ENCODE results near the gene UBE2B.
A peak's percentile ranks its signal among the peaks of the same experiment; 100 is the strongest.
"Not testable (repeated sequence)": the region's sequence is repeated elsewhere in the genome, so short reads cannot be mapped to it uniquely, and the experiment has no call there.

Gene UBE2B

GRCh38 chr5:134370871-134371833 lies at the start of gene UBE2B:
TSS of gene UBE2B (plus strand) at chr5:134371569. CDS start at chr5:134371596, 27 bp downstream.
- peak; percentile 97 for DNase-seq

GRCh38 chr5:134327327-134327726 lies 44.0 kb upstream of the UBE2B start:
- DNase-seq = no peak

DNA sequence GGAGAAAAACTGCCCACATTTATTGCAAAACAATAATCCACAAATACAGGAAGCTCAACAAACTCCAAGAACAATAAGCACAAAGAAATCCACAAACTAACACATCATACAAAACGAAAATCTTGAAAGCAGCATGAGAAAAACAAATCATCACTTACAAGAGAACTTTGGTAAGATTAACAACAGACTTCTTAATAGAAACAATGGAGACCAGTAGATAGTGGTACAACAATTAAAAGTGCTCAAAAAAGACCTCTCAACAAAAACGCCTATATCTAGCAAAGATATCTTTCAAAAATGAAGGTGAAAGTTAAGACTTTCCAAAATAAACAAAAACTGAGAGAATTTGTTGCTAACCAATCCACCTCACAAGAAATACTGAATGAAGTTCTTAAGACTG lies 42.8 kb upstream of the UBE2B start:
- no peak for DNase-seq

GRCh38 chr5:134336833-134337232 lies 34.5 kb upstream of the UBE2B start:
- DNase-seq = not testable (repeated sequence)

- DNase-seq = not testable (repeated sequence)
These were observed 27.9 kb upstream of the UBE2B start for GRCh38 chr5:134343500-134343899.

GRCh38 chr5:134345476-134345875 lies 25.9 kb upstream of the UBE2B start:
- DNase-seq = not testable (repeated sequence)

GRCh38 chr5:134345996-134346395 lies 25.4 kb upstream of the UBE2B start:
- no peak for DNase-seq

GRCh38 chr5:134349463-134349862 lies 21.9 kb upstream of the UBE2B start:
- DNase-seq = no peak

- no peak for DNase-seq
These were observed 15.7 kb upstream of the UBE2B start for GRCh38 chr5:134355681-134356080.

- no peak for DNase-seq
These were observed 5.8 kb upstream of the UBE2B start for GRCh38 chr5:134365604-134366003.

GRCh38 chr5:134370311-134370870 lies 978 bp upstream of the UBE2B start:
- no peak for DNase-seq

- peak; percentile 47 for DNase-seq
These were observed 518 bp downstream of the UBE2B start for GRCh38 chr5:134371834-134372340.

DNA sequence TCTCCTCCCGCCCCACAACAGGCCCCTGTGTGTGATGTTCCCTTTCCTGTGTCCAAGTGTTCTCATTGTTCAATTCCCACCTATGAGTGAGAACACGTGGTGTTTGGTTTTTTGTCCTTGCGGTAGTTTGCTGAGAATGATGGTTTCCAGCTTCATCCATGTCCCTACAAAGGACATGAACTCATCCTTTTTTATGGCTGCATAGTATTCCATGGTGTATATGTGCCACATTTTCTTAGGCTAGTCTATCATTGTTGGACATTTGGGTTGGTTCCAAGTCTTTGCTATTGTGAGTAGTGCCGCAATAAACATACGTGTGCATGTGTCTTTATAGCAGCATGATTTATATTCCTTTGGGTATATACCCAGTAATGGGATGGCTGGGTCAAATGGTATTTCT lies 2.3 kb downstream of the UBE2B start:
- DNase-seq = not testable (repeated sequence)

- DNase-seq = no peak
These were observed 2.9 kb downstream of the UBE2B start for GRCh38 chr5:134374232-134374631.

DNA sequence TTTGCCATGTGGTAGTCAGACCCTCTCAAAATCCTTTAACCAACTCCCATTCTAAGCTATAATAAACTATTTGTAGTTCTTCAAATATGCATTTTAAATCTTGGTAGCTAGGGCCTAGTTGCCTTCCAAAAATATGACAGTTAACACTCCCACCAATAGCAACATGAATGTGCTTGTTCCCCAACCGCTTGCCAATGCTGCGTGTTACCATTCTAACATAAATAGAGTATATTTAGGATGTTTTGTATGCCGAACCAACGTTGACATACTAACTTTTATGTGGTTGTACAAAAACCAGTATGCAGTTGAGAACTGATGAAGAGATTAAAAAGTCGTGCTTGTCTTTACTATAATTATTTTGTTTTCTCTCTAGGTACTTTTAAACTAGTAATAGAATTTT lies 9.0 kb downstream of the UBE2B start:
- no peak for DNase-seq

GRCh38 chr5:134382204-134382603 lies 10.8 kb downstream of the UBE2B start:
- DNase-seq = not testable (repeated sequence)

- DNase-seq = no peak
These were observed 12.8 kb downstream of the UBE2B start for GRCh38 chr5:134383980-134384697.

- DNase-seq = no peak
These were observed 16.1 kb downstream of the UBE2B start for GRCh38 chr5:134387443-134387842.

GRCh38 chr5:134392301-134392700 lies 20.9 kb downstream of the UBE2B start:
- DNase-seq = no peak

DNA sequence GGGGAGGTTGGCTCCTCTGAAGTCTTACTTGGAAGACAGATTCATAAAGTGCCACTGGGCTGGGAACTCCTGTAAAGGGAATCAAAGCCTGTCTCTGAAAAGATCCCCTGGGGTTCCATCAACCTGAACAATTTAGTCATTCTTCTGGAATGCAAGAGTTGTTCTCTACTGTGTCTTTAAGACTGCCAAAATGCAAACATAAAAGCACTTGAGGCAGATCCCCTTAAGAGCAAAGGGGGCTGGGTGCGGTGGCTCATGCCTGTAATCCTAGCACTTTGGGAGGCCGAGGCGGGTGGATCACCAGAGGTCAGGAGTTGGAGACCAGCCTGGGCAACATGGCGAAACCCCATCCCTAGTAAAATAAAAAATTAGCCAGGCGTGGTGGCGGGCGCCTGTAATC lies 23.6 kb downstream of the UBE2B start:
- no peak for DNase-seq

DNA sequence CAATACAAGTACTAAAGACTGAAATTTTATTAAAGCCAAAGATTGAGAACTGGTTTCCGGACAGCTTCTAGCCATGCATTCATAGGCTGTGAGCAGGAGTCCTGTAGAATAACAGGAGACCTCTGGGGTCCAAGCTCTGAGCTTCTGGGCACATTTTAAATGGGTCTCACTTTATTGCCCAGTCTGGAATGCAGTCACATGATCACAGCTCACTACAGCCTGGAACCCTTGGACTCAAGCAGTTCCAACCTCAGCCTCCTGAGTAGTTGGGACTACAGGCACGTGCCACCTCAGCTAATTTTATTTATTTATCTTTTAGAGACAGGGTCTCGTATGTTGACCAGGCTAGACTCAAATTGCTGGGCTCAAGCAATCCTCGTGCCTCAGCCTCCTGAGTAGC lies 24.9 kb downstream of the UBE2B start:
- DNase-seq = no peak

DNA sequence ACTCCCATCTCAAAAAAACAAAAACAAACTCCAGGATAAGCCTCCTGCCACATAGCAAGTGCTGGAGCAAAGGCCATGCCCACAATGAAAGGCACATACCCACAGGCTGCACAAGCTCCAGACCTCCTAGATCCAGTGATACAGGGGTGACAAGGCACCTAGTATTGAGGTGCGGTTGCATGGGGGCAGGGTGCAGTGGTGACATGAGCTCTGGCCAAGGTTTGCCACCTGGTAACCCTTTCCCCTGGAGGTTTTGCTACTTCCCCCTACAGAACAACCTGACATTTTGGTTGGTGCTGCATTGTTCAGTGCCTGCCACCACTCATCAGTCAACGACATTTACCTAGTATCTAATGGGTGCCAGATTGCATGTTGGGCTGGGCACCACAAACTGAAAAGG lies 25.8 kb downstream of the UBE2B start:
- DNase-seq = no peak

DNA sequence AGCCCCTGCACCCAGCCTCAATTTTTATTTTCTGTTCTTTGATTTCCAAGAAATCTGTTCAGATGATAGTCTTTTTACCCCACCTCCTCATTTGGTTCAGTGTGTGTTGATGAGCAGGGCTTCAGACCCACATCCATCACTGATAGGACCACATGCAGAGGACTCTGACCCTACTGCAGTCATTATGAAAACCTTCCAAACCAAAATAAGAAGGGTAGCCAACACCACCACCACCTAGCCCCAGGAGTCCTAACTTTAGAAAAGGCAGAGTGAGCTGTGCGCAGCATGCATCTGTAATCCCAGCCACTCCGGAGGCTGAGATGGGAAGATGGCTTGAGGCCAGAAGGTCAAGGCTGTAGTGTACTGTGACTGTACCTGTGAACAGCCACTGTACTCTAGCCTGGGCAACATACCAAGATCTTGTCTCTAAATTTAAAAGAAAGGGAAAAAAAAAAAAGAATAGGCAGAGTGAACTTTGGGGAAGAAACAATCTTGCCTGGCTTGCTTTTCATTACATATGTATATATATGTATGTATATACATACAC lies 27.3 kb downstream of the UBE2B start:
- no peak for DNase-seq

Data from activated CD4-positive, alpha-beta T cell treated with anti-CD3 and anti-CD28 coated beads, Interleukin-2, Interleukin-6, amounts not matched to agents 100 ng/mL and 50 ng/mL, durations not matched to agents 16 hours and 8 hours (primary cell).